HFF-Myc (cell line): ENCODE results near the gene C1QL4.
A peak's percentile ranks its signal among the peaks of the same experiment; 100 is the strongest.
"Not testable (repeated sequence)": the region's sequence is repeated elsewhere in the genome, so short reads cannot be mapped to it uniquely, and the experiment has no call there.

Experiments
- DNase-seq: peaks from one replicate; pipeline ENCODE4 v3.0.0-alpha.2; 2011; ENCODE audit warnings: low read depth; ENCODE audit errors: extremely low read depth
- H3K4me3 ChIP-seq: replicated peaks from 2 replicates; pipeline ENCODE4 v1.5.1; 2011; ENCODE audit warnings: low read depth, mild to moderate bottlenecking, control low read depth, low read length
- TF ChIP-seq, protein P1 (sequence below): IDR thresholded peaks from 2 replicates; pipeline ENCODE4 v1.5.1; 2012; ENCODE audit warnings: mild to moderate bottlenecking, low read depth, low read length, control low read depth; ENCODE audit errors: missing control alignments

C1QL4 gene

DNA sequence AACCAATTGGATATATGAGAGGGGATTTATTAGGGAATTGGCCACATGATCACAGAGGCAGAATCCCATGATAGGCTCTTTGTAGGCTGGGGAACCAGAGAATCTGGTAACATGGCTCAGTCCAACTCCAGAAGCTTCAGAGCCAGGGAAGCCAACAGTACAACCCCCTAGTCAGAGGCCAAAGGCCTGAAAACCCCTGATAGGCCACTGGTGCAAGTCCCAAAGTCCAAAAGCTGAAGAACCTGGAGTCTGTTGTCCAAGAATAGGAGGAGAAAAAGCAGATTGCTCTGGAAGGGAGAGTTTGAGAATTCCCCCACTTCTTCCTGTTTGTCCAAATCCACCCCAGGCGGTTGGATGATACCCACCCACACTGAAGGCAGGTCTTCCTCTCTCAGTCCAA lies 22.2 kb downstream of the C1QL4 start:
- no peak overlapping the region for H3K4me3 ChIP-seq
- no peak for DNase-seq
- TF ChIP-seq, protein P1, sequence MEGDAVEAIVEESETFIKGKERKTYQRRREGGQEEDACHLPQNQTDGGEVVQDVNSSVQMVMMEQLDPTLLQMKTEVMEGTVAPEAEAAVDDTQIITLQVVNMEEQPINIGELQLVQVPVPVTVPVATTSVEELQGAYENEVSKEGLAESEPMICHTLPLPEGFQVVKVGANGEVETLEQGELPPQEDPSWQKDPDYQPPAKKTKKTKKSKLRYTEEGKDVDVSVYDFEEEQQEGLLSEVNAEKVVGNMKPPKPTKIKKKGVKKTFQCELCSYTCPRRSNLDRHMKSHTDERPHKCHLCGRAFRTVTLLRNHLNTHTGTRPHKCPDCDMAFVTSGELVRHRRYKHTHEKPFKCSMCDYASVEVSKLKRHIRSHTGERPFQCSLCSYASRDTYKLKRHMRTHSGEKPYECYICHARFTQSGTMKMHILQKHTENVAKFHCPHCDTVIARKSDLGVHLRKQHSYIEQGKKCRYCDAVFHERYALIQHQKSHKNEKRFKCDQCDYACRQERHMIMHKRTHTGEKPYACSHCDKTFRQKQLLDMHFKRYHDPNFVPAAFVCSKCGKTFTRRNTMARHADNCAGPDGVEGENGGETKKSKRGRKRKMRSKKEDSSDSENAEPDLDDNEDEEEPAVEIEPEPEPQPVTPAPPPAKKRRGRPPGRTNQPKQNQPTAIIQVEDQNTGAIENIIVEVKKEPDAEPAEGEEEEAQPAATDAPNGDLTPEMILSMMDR = no peak

DNA sequence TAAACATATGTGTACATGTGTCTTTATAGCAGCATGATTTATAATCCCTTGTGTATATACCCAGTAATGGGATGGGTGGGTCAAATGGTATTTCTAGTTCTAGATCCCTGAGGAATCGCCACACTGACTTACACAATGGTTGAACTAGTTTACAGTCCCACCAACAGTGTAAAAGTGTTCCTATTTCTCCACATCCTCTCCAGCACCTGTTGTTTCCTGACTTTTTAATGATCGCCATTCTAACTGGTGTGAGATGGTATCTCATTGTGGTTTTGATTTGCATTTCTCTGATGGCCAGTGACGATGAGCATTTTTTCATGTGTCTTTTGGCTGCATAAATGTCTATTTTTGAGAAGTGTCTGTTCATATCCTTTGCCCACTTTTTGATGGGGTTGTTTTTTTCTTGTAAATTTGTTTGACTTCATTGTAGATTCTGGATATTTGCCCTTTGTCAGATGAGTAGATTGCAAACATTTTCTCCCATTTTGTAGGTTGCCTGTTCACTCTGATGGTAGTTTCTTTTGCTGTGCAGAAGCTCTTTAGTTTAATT lies 26.5 kb downstream of the C1QL4 start:
- not testable (repeated sequence) for DNase-seq

DNA sequence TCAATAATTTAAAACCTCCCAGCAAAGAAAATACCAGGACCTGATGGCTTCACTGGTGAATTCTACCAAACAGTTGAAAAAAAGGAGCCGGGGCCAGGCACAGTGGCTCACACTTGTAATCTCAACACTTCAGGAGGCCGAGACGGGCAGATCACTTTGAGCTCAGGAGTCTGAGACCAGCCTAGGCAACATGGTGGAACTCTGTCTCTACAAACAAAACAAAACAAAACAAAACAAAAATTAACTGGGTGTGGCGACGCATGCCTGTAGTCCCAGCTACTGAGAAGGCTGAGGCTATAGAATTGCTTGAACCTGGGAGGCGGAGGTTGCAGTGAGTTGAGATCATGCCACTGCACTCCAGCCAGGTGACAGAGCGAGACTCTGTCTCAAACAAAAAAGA lies 27.6 kb downstream of the C1QL4 start:
- no peak for DNase-seq
- H3K4me3 ChIP-seq = no peak overlapping the region
- TF ChIP-seq, protein P1 = no peak

More for the DNA sequence above, 26.5 kb downstream of the C1QL4 start:
- H3K4me3 ChIP-seq = not testable (repeated sequence)

DNA sequence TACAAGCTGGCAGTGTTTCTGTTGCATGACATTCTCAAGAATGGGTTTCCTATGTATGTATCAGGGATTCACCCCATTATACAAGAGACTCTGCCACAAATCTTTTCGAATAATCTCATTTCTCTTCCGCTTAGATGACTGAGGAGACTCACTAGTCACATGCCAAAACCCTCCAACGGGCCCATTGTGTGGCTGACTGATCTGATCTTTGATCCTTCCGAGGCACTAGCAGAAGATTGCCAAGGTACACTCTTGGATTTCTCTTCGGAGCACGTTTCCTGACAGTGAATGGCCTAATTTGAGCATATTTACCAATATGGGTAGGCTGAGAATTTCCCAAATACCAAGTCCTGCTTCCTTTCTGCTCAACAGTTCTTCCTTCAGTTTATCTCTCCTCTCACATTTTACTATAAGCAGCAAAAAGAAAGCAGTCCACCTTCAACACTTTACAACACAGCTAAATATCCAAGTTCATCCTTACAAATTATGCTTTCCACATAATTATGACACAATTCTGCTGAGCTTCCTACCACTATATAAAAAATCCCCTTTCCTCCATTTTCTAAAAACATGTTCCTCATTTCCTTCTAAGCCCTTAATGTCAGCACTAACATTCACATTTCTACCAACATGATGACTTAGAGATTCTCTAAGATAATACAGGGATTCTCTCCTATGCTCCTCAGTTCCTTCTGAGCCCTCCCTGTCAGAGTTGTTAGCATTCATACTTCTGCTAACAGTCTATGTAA lies 31.1 kb downstream of the C1QL4 start:
- TF ChIP-seq, protein P1 = no peak
- no peak overlapping the region for H3K4me3 ChIP-seq
- no peak for DNase-seq

DNA sequence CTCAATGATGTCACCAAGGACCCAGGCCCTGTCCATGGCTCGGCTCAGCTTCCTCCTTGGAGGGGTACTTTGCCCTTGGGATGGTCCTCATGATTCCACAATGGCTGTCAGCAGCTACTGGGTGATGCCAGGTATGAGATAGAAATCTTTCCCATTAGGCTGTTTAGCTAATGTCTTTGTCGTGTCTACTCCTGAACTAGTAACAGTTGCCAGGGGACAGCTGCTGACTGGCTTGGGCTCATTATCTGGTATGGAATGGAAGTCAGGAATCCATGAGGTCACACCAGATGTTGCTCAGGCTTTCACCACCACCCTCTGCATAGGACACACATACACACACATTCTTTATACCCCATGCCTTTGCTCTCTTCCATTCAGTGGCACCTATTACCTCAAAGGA lies 32.8 kb downstream of the C1QL4 start:
- TF ChIP-seq, protein P1 = no peak
- H3K4me3 ChIP-seq = no peak overlapping the region
- peak; percentile 35 for DNase-seq

DNA sequence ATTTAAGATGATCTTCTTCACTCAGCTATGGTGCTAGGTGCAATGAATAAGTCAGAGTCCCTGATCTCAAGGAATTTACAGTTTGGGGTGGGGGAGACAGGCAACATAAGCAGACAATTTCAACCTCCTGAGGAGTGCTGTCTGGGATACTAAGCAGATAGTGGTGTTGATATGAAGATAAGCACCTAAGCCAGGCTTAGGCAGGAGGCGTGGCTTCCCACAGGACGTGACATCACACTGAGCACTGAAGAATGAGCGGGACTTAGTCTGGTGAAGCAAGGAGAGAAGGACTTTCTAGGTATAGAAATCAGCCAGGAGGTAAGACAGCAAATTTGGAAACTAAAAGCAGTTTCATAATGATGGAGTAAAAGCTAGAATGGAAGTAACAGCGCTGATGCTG lies 35.2 kb downstream of the C1QL4 start:
- H3K4me3 ChIP-seq = no peak overlapping the region
- no peak for DNase-seq
- TF ChIP-seq, protein P1 = no peak

DNA sequence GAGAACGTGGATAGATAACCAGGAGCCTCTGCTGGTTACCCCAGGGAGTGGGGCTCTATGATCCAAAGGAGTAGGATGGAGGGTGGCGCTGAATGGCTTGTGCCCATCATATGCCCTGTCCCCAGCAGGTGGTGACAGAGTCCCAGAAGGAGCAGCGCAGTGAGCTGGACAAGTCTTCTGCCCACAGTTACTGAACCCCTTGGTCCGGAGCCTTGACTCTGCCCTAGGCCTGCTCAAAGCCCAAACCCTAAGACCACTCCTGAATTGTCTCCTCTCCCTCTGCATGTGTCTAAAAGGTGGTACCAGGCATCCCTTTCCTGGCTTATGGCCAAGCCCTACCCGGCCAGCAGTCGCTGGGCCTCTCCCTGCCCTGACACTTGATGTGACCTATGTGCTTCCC lies 38.8 kb downstream of the C1QL4 start:
- TF ChIP-seq, protein P1 = no peak
- no peak overlapping the region for H3K4me3 ChIP-seq
- DNase-seq = no peak
